Peyer's patch (tissue), 4 donors: ENCODE data around the gene EPS15. TPM values are rescaled to one million over a fixed set of nuclear protein-coding genes. Genes with fewer than 3 reads are reported as not detected.

Source experiments
- DNase-seq, 3 donors: peaks; one replicate each; pipeline ENCODE4 v3.0.0-alpha.2; 2017 to 2019
- H3K27ac ChIP-seq, 4 donors: fragments of 200-600 bp; sonication (generic); one replicate each; pipeline ENCODE4 v1.5.1; 2016 to 2019
- H3K27me3 ChIP-seq, 2 donors: fragments of 200-600 bp; sonication (generic); one replicate each; pipeline ENCODE4 v1.5.1; 2019
- H3K36me3 ChIP-seq, 3 donors: fragments of 200-600 bp; sonication (generic); one replicate each; pipeline ENCODE4 v1.5.1; 2016 to 2019
- H3K4me1 ChIP-seq, 4 donors: fragments of 200-600 bp; sonication (generic); one replicate each; pipeline ENCODE4 v1.5.1; 2016 to 2019
- H3K4me3 ChIP-seq, 4 donors: fragments of 200-600 bp; sonication (generic); 1 replicate in 3 of 4; 2 replicates in 1 of 4; pipeline ENCODE4 v1.5.1; 2016 to 2019; ENCODE audit warnings: mild to moderate bottlenecking in 1 of 4
- H3K9me3 ChIP-seq, 4 donors: fragments of 200-600 bp; sonication (generic); one replicate each; pipeline ENCODE4 v1.5.1; 2016 to 2019; ENCODE audit warnings: mild to moderate bottlenecking in 1 of 4
- POLR2A ChIP-seq, 2 donors: fragments of 450-650 bp; IDR thresholded peaks; one replicate each; pipeline ENCODE4 v1.5.1; 2017; ENCODE audit warnings: antibody characterized with exemption in 2 of 2, mild to moderate bottlenecking in 2 of 2, moderate library complexity in 2 of 2
- small RNA-seq, 2 donors: library from RNA; depleted of rRNA; stranded (forward); fragments of <200 nt; gene quantifications; one replicate each; pipeline ENCODE3, GENCODE V24; 2016
- total RNA-seq, 4 donors: library from RNA; depleted of rRNA; stranded (reverse); fragments of >200 nt; gene quantifications; one replicate each; pipeline ENCODE4 v1.1.0, GENCODE V29; 2016
- TF ChIP-seq, protein P1 (sequence below), 6 experiments: fragments of 450-650 bp in 4 of 6; fragments of 200-600 bp in 2 of 6; sonication (generic) in 1 of 6; IDR thresholded peaks; one replicate each; pipeline ENCODE4 v1.5.1; 2017 to 2019; ENCODE audit warnings: antibody characterized with exemption in 6 of 6, mild to moderate bottlenecking in 3 of 6, moderate library complexity in 1 of 6

The EPS15 gene
- total RNA-seq, 4 donors from 2014 or later: 48.9 to 160 (median 65.6) TPM

DNA sequence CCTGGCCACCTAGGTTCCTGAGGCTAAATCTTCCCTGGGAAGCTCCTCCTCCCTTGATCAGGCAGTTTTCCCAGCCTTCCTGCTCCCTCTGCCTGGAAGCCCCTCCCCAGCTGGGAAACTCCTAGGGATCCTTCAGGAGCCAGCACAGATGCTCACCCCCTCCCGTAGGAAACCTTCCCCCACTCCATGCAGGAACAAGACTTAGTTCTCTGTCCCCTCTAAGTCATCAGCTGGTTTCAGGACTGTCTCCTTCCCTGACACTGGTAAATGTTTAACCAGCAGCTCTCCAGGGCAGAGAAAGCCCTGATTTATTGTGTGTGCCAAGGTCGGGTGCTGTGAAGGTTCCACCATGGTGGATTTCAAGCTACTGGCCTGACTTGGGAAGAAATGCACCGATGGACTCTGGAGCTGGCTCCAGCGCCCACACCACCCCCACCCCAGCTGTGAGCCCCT lies 213.7 kb downstream of the EPS15 start:
- H3K4me1 ChIP-seq: peaks cover 0 to 19% (median 1%) of the 10 kb centered on the region in 4 donors
- no peak overlapping the region for H3K4me3 ChIP-seq
- no peak for TF ChIP-seq POLR2A (IDR thresholded peaks at IDR 0.05)
- TF ChIP-seq, protein P1, sequence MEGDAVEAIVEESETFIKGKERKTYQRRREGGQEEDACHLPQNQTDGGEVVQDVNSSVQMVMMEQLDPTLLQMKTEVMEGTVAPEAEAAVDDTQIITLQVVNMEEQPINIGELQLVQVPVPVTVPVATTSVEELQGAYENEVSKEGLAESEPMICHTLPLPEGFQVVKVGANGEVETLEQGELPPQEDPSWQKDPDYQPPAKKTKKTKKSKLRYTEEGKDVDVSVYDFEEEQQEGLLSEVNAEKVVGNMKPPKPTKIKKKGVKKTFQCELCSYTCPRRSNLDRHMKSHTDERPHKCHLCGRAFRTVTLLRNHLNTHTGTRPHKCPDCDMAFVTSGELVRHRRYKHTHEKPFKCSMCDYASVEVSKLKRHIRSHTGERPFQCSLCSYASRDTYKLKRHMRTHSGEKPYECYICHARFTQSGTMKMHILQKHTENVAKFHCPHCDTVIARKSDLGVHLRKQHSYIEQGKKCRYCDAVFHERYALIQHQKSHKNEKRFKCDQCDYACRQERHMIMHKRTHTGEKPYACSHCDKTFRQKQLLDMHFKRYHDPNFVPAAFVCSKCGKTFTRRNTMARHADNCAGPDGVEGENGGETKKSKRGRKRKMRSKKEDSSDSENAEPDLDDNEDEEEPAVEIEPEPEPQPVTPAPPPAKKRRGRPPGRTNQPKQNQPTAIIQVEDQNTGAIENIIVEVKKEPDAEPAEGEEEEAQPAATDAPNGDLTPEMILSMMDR (IDR thresholded peaks at IDR 0.05): no peak
- peak overlapping the region in 2 of 4 donors; percentile 6 to 55 for H3K27ac ChIP-seq
- H3K27me3 ChIP-seq: no peaks in the 10 kb centered on the region
- no peaks in the 10 kb centered on the region for H3K36me3 ChIP-seq
- DNase-seq: peak in 1 of 3 donors; percentile 55
- H3K9me3 ChIP-seq: no peaks in the 10 kb centered on the region

DNA sequence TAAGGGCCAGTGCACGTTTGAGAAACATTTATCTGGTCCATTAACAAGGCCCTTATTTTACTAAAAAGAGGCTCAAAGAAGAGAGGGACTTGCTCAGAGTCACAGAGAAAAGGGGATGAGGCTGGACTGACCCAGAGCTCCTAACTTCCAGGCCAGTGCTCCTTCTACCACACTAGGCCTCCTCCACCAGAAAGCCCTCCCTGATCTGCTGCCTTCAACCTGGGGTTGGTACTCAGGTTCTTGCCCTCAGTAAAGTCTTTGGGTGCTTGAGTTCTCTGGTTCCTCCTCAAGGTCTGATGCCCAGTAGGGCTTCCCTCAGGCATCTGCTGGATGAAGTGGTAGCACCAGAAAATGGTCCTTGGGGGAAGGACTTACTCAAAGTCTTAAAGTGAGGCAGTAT lies 214.7 kb downstream of the EPS15 start:
- Histone ChIP-seq H3K9me3 (no peaks in the 10 kb centered on the region), H3K36me3 (no peaks in the 10 kb centered on the region), H3K27me3 (no peaks in the 10 kb centered on the region), H3K4me3 (no peak overlapping the region), H3K27ac (no peak overlapping the region), H3K4me1 (peaks cover 0 to 19% (median 1%) of the 10 kb centered on the region in 4 donors)
- DNase-seq: no peak
- TF ChIP-seq, protein P1 (IDR thresholded peaks at IDR 0.05): no peak
- no peak for TF ChIP-seq POLR2A (IDR thresholded peaks at IDR 0.05)

Small RNA genes lying within 50 kb of the gene (small RNA-seq; reads per million reads assigned to genes)
- gene RNU6-1281P (0 reads per million in 2 donors), gene RNU6-877P (0 reads per million in 2 donors)

Other genes starting within 250 kb of the EPS15 start
- gene TTC39A, start 188.7 kb downstream of the EPS15 start, total RNA-seq: 10 to 100 TPM; 25.6 to 39.8 (median 30.7) TPM
- 100 to 1,000 TPM in 1 of 4 donors, 10 to 100 TPM in 3; 54.1 to 597 (median 69.8) TPM for gene OSBPL9, start 97.8 kb upstream of the EPS15 start, total RNA-seq